Skeletal muscle cell (primary cell): ENCODE measurements around the gene TAGLN2.
A peak's percentile ranks its signal among the peaks of the same experiment; 100 is the strongest.

ENCODE experiments used
- DNase-seq: peaks from one replicate; pipeline ENCODE4 v3.0.0-alpha.2; 2010; ENCODE audit warnings: low read depth
- H3K4me3 ChIP-seq: 2 replicates; pipeline ENCODE4 v1.5.1; 2011; ENCODE audit warnings: low read depth, mild to moderate bottlenecking, control low read depth, low read length, moderate library complexity

TAGLN2 gene

GRCh38 chr1:159924791-159925718, at the start of gene TAGLN2:
TSS of gene TAGLN2 (minus strand) at chr1:159925507. CDS start at chr1:159920509, 4,998 bp downstream.
- peak; percentile 78 for DNase-seq
- H3K4me3 ChIP-seq, result peak within 1 kb of the TSS; percentile 98

DNA sequence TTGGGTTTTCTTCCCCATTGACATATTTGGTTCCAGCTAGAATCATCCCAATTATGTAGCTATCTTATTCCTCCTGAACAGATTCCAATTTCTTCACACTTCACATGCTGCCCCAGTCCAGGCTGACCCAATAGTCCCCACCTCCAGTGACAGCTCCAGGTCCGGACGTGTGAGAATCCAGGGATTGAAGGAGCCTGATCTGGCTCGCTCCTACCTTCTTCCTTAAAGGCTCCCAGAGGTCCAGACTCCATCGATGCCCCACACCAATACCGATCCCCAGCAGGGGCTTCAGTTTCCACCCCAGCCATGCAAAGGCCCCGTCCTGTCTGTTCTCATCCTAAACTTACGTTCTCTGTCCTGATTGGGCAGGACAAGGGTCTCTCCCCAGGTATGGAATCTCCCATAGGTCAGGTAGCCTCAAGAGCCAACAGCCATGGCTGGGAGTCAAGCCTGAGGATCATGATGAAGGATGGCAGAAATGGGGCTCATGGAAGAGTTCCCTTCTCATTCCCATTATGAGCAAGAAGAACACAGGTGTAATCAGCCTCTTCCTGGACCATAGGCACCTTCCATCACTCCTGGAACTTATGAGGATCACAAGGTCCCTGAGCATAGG, 49.2 kb upstream of the TAGLN2 start:
- H3K4me3 ChIP-seq, result no peak overlapping the region
- no peak for DNase-seq

DNA sequence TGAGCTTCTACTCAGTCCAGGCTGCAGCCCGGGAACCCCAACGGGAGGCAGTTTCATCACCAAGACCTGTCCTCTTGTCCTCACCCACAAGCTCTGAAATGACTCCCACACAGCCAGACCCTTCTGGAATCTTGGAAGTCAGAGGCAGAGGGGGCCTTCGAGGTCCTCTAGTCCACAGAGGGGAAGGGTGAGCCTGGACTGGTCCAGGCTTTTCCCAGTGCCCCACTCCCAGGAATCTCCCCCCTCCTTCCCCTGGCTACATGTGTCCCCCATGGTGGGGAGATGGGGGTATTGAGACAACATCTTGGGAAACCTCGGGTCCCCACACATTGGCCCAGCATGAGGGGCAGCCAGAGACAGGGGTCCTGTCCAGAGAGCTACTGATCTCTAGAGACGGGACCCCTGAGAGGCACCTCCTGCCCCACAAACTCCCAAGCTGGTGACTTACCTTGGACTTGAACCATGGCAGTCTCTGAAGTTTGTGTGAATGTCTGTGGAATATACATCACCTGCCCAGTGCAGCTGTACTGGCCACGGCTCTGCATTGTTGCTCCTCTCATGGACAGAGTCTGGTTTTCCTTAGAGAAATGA, 48.1 kb upstream of the TAGLN2 start:
- no peak for DNase-seq
- H3K4me3 ChIP-seq, result no peak overlapping the region

GRCh38 chr1:159972443-159973205, 47.3 kb upstream of the TAGLN2 start:
- no peak for DNase-seq
- H3K4me3 ChIP-seq, result no peak overlapping the region

DNA sequence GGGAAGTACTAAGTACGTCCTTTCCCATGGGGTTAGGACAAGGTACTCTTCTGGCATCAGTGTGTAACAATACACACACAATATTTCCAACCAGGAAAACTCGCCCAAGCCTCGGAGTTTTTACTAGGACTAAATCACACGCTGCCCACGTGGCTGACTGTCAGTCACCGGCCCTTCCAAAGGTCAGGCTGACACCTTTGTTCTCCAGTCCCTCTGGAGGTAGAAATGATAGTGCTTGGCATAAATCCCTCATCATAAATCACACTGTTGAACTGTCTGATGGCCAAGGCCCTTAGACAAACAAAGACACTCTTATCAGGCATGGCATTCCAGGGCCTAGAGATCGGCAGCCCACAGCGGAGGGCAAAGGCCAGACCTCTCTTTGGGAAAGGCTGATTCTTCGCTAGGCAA, 45.6 kb upstream of the TAGLN2 start:
- no peak for DNase-seq

GRCh38 chr1:159968901-159969300, 43.6 kb upstream of the TAGLN2 start:
- H3K4me3 ChIP-seq, result no peak overlapping the region
- no peak for DNase-seq

More for the DNA sequence above, 45.6 kb upstream of the TAGLN2 start:
- H3K4me3 ChIP-seq, result no peak overlapping the region

- no peak overlapping the region for H3K4me3 ChIP-seq
- DNase-seq, result no peak
Observed at GRCh38 chr1:159965263-159965662, 40.0 kb upstream of the TAGLN2 start.

DNA sequence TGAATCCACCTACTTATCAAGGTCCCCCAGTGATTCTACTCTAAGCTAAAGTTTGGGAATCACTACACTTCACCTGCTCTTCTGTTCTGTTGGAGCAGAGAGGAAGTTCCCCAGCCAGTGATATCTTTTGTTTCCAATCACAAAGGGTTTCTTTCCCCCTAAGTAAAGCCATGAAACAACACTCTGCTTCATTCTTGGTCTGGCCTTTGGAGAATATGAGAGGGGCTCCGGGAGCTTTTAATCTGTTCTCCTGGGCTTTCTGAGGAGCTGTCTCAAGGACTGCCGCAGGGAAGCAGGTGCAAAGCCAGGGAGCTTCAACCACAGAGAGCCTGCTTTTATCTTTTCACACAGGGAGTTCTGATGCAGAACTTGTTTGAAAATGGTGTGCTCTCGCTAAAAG, 38.8 kb upstream of the TAGLN2 start:
- DNase-seq, result no peak
- H3K4me3 ChIP-seq, result no peak overlapping the region

DNA sequence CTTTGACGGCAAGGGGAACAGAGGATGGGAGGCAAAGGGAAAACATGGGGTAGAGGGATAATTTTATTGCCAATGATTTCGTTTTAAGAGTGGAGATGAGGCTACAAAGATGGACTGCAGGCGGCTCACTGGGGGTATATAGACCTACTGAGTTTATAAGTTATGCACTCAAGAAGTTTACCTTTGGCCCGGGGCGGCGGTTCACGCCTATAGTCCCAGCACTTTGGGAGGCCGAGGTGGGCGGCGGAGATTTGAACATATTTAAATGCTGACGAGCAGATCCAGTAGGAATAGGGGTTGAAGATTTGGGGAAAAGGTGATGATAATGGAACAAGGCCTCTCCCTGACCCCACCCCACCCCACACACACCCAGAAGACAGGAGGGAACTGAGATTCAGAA, 36.9 kb upstream of the TAGLN2 start:
- H3K4me3 ChIP-seq, result no peak overlapping the region
- no peak for DNase-seq

DNA sequence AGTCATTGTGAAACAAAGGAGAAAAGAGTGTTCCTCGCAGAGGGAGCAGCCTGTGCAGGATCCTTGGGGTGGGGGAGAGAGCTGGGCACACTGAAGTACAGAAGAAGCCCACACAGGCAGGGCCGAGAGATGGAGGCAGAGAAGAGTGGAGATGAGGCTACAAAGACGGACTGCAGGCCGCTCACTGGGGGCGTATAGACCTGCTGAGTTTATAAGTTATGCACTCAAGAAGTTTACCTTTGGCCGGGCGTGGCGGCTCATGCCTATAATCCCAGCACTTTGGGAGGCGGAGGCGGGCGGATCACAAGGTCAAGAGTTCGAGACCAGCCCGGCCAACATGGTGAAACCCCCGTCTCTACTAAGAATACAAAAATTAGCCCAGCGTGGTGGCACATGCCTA, 36.3 kb upstream of the TAGLN2 start:
- DNase-seq, result no peak
- H3K4me3 ChIP-seq, result no peak overlapping the region

DNA sequence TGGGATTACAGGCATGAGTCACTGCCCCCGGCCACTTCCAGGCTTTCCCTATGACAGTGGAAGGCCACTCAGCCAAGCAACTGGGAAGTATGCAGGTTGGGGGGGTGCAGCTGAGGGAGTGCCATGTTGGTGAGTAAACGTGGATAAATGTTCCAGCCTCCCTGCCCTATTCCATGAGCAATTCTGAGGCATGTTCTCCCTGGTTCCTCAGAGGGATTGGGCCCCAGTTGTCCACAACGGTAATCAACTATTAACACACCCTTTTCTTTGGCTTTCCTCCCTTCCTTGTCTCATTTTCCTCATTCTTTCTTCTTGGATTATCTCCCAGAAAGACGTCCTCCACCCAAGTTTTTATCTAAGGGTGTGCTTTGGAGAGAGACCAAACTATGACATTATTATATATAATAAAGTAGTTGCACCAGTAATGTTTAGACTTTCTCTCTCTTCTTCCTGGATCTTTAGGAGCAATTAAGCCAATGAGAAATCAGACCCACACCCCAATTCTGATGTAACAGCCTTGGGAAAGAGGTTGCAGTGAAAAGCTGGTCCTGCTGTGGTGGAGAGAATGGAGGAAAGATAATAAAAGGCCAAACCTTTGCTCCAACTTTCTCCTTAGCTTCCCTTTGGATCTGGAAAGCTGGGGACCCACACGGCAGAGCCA, 35.5 kb upstream of the TAGLN2 start:
- no peak overlapping the region for H3K4me3 ChIP-seq
- peak; percentile 46 for DNase-seq

DNA sequence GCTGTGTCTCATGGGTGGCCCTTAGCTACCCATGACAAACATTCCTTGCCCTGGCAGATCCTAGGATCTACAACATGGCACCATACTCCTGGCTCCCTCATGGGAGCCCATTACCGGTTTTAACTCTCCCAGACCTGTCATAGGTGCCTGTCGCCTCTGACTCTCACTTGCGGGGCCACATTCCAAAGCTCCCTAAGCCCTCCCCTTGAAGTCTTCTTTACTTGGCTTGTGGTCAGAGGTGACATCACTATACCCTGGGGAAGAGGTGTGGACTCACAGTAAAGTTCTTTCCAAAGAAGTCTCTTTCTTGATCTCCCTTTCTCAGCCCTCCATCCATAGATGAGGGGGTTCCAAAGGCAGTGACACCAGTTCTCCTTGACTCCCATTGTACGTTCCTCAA, 34.1 kb upstream of the TAGLN2 start:
- no peak overlapping the region for H3K4me3 ChIP-seq
- no peak for DNase-seq

GRCh38 chr1:159958719-159959380, 33.5 kb upstream of the TAGLN2 start:
- no peak for DNase-seq
- H3K4me3 ChIP-seq, result no peak overlapping the region

DNA sequence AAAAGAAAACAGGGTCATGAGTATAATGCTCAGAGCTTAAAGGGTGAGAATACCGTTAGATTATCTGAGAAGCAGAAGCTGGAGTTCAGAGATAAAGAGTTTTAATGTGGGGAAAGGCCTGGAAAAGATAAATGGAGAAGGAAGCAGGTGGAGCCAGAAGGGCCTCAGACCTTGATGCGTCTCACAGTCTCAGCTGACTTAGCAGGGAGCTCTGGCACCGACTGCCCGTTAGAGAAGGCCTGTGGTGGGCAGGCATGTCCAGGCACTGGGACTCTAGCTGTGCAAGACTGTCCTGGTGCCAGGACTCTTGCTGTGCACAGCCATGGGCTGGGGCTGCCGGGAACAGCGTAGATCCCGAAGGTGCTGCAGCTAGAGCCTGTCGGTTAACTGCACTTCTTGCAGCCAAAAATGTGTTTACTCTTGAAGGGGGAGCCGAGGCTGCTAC, 32.5 kb upstream of the TAGLN2 start:
- no peak for DNase-seq
- H3K4me3 ChIP-seq, result no peak overlapping the region

DNA sequence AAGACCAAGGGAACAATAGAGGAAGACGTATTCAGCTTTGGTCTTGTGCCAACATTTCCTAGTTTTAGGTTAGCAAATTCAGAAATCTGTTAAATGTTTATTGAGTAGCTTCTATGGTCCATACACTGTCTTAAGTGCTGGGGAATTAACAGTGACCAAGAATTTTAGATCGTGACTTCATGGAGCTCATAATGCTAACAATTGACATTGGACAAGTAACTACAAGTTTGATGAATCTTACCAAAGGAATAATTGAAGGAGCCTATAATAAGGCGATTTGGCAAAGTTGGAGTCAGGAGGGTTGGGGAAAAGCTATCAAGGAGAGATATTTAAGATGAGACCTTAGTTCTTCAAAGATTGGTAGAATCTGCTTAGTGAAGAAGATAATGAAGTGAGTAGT, 30.1 kb upstream of the TAGLN2 start:
- H3K4me3 ChIP-seq, result no peak overlapping the region
- no peak for DNase-seq

- peak; percentile 16 for DNase-seq
- H3K4me3 ChIP-seq, result no peak within 1 kb of the TSS
Observed at GRCh38 chr1:159953536-159954515, 28.5 kb upstream of the TAGLN2 start, which contains the start of gene SLAMF9. TSS of gene SLAMF9 (minus strand) at chr1:159954237. CDS start at chr1:159954137, 100 bp downstream.

DNA sequence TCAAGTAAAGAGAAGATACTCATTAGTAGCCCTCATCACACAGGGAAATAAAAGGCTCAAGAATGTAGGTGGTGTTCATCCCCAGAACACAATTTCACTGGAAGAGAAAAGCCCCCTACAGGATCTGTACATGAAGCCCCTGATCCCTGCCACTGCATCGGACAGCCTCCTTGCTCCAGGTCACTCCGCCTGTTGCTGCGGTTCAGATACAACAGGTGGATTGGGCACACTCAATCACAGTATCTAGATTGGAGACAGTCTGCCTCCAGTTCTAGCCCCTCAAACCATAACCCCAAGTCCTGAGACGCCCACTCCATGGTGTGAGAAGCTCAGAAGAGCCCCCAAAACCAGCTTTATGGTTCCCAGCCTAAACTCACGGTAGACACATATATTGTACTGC, 27.6 kb upstream of the TAGLN2 start:
- no peak overlapping the region for H3K4me3 ChIP-seq
- DNase-seq, result no peak
